ENCODE results near the gene ULK1. TPM values are rescaled to one million over a fixed set of nuclear protein-coding genes. Genes with fewer than 3 reads are reported as not detected.
A peak's percentile ranks its signal among the peaks of the same experiment; 100 is the strongest.
"Not testable (repeated sequence)": the region's sequence is repeated elsewhere in the genome, so short reads cannot be mapped to it uniquely, and the experiment has no call there.

ULK1 gene
- total RNA-seq, 1 experiment from 2014 or later, result 3.0 TPM

GRCh38 chr12:131861261-131862083 lies 33.0 kb upstream of the ULK1 start:
- DNase-seq (ENCODE audit: low read depth), result no peak

GRCh38 chr12:131862084-131862441 lies 32.4 kb upstream of the ULK1 start:
- DNase-seq (ENCODE audit: low read depth), result no peak

GRCh38 chr12:131862600-131862993 lies 31.8 kb upstream of the ULK1 start:
- DNase-seq (ENCODE audit: low read depth), result no peak

GRCh38 chr12:131862994-131863710 lies 31.3 kb upstream of the ULK1 start:
- DNase-seq (ENCODE audit: low read depth), result peak; percentile 37

- no peak for DNase-seq (ENCODE audit: low read depth)
Measured at GRCh38 chr12:131863711-131864396, 30.6 kb upstream of the ULK1 start.

- no peak for DNase-seq (ENCODE audit: low read depth)
Measured at GRCh38 chr12:131864469-131864868, 30.0 kb upstream of the ULK1 start.

- DNase-seq (ENCODE audit: low read depth), result peak; percentile 86
Measured at GRCh38 chr12:131865180-131865875, 29.1 kb upstream of the ULK1 start.

GRCh38 chr12:131867471-131867870 lies 27.0 kb upstream of the ULK1 start:
- DNase-seq (ENCODE audit: low read depth), result no peak

- peak; percentile 54 for DNase-seq (ENCODE audit: low read depth)
Measured at GRCh38 chr12:131867891-131868675, 26.3 kb upstream of the ULK1 start.

- peak; percentile 64 for DNase-seq (ENCODE audit: low read depth)
Measured at GRCh38 chr12:131869871-131870418, 24.5 kb upstream of the ULK1 start.

GRCh38 chr12:131871677-131872076 lies 22.7 kb upstream of the ULK1 start:
- DNase-seq (ENCODE audit: low read depth), result no peak

GRCh38 chr12:131872154-131873051 lies 22.0 kb upstream of the ULK1 start:
- peak; percentile 98 for DNase-seq (ENCODE audit: low read depth)

- DNase-seq (ENCODE audit: low read depth), result no peak
Measured at GRCh38 chr12:131873293-131873692, 21.1 kb upstream of the ULK1 start.

GRCh38 chr12:131874972-131875371 lies 19.4 kb upstream of the ULK1 start:
- not testable (repeated sequence) for DNase-seq (ENCODE audit: low read depth)

GRCh38 chr12:131877216-131877615 lies 17.2 kb upstream of the ULK1 start:
- peak; percentile 92 for DNase-seq (ENCODE audit: low read depth)

- not testable (repeated sequence) for DNase-seq (ENCODE audit: low read depth)
Measured at GRCh38 chr12:131878436-131878835, 16.0 kb upstream of the ULK1 start.

- DNase-seq (ENCODE audit: low read depth), result no peak
Measured at GRCh38 chr12:131882804-131883520, 11.5 kb upstream of the ULK1 start.

- DNase-seq (ENCODE audit: low read depth), result no peak
Measured at GRCh38 chr12:131883521-131883900, 10.9 kb upstream of the ULK1 start.

GRCh38 chr12:131885076-131885475 lies 9.3 kb upstream of the ULK1 start:
- not testable (repeated sequence) for DNase-seq (ENCODE audit: low read depth)
